ENCODE data around the gene WWP2. TPM values are rescaled to one million over a fixed set of nuclear protein-coding genes. Genes with fewer than 3 reads are reported as not detected.
"Not testable (repeated sequence)": the region's sequence is repeated elsewhere in the genome, so short reads cannot be mapped to it uniquely, and the experiment has no call there.

WWP2 gene
- total RNA-seq, 1 donor from 2014 or later, result 68.6 TPM

- DNase-seq (ENCODE audit: low spot score), result no peak
Measured at GRCh38 chr16:69942627-69943170, 180.6 kb downstream of the WWP2 start.

DNA sequence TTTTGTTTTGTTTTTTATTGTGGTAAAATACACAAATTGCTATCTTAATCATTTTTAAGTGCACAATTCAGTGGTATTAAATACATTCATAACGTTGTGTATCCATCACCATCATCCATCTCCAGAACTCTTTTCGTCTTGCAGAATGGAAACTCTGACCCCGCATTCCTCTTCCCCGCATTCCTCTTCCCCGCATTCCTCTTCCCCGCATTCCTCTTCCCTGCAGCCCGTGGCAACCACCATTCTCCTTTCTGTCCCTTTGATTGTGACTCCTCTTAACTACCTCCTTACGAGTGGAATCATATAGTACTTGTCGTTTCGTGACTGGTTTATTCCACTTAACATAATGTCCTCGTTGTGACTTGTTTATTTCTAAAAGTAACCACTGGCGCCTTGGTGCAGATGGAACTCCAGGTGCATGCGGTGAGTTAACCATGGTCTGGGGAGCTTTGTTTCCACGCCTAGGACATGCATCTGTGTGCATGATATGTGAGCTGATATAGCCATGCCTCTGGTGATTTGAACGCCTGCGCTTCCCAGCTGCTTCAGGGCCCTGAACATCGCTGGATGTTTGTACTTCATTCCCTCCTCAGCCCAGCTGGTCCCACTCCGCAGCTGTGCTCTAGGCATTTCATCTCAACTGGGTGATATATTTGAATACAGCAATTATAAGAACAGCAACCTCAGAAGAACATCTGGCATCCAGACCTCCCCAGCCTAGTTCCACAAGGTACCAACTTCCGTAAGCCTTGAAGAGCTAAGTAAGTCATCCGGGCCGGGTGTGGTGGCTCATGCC is 181.3 kb downstream of the WWP2 start:
- DNase-seq (ENCODE audit: low spot score), result not testable (repeated sequence)

DNA sequence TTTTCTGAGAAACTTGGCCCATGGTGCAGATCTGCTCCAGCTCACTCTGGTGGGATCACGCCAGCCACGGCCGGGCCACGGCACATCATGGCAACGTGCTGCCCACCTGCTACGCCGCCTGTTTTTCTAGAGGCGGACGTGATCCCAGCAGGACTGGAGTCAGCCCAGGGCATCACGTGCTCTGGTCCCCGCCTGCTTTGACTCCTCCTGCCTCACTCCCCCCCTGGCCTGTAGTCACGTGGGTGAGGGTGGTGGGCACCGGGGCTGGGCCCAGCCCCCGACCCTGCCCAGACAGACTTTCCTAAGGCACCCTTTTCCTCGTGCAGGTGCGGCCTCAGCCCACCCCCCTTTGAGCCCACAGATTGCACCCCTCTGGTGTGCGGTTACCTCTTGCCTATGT is 188.3 kb downstream of the WWP2 start:
- DNase-seq (ENCODE audit: low spot score), result not testable (repeated sequence)

DNA sequence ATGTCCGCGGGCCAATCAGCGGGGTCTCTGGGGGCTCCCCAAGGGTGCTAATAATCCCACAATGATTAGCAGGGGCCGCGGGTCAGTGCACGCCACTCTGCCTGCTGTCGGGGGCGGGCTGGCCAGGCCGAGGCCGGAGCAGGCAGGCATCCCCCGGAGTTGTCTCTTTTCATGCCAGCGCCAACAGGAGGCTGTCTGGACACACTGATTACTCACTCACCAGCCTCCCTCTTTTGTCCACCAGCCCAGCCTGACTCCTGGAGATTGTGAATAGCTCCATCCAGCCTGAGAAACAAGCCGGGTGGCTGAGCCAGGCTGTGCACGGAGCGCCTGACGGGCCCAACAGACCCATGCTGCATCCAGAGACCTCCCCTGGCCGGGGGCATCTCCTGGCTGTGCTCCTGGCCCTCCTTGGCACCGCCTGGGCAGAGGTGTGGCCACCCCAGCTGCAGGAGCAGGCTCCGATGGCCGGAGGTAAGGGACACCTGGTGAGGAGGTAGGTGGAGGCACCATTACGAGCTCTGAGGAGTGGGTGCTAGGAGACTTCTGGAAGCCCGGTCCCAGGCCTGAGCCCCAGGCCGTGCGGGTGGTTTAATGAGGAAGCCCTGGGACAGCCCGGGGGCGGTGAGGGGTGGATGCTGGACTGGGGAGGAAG is 189.0 kb downstream of the WWP2 start, which contains the start of gene CLEC18A:
CLEC18A (plus strand) TSS at position 318 of the 655 bp plus-strand sequence; CDS start at position 351, 33 bp downstream.
- not testable (repeated sequence) for DNase-seq (ENCODE audit: low spot score)

GRCh38 chr16:69951672-69952031 is 189.5 kb downstream of the WWP2 start:
- DNase-seq (ENCODE audit: low spot score), result not testable (repeated sequence)

GRCh38 chr16:69952116-69952515 is 190.0 kb downstream of the WWP2 start:
- not testable (repeated sequence) for DNase-seq (ENCODE audit: low spot score)

- DNase-seq (ENCODE audit: low spot score), result not testable (repeated sequence)
Measured at GRCh38 chr16:69952572-69953355, 190.6 kb downstream of the WWP2 start.

- not testable (repeated sequence) for DNase-seq (ENCODE audit: low spot score)
Measured at GRCh38 chr16:69954241-69954640, 192.1 kb downstream of the WWP2 start.

DNA sequence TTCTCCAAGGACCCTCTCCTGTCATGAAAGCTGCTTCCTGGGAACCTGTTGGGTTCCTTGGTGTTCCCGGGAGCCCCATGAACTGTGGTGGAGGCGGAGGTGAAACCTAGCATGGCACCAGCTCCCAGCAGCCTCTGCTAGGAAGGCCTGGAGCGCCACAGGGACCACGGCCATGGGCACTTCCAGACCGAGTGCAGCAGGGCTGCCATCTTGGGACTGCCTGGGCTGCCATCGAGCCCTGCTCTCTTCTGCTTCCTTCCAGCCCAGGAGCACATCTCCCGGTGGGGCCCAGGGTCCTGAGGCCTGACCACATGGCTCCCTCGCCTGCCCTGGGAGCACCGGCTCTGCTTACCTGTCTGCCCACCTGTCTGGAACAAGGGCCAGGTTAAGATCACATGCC is 201.2 kb downstream of the WWP2 start:
- DNase-seq (ENCODE audit: low spot score), result not testable (repeated sequence)

GRCh38 chr16:69964960-69965660 is 203.0 kb downstream of the WWP2 start:
- not testable (repeated sequence) for DNase-seq (ENCODE audit: low spot score)

DNA sequence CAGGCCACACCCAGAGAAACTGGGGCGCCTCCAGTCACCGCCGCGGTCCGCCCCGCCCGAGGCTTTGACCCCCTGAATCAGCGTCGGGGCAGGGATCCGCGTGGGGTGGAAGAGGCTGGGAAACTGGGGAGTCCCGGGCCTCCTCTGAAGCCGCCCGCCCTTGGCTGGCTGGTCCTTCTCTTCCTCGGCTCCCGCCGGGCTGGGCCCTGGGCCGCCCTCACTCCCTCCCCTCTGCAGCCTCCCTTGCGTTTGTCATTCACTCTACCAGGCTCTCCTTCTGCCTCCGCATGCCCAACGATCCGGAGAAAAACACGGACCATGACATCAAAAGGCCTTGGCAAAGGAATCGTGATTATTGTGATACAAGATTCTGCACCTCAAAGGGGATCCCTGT is 203.5 kb downstream of the WWP2 start:
- not testable (repeated sequence) for DNase-seq (ENCODE audit: low spot score)

DNA sequence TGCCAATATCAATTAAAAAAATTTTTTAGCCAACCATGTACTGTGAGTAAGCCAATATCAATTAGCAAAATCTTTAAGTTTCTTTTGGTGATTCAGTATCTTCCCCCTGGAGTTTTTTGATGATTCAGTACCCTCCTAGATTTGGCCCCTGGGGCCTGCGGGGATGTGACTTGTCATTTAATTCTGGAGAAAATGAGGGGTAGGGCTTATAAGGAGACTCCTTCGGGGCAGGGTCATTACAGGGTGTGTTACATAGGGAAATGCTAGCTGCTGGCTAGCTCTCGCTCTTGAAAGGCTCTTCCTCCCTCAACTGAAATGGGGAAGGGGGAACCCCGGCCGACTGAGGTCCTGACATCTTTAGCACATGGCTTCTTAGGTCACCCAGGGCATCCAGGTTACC is 205.6 kb downstream of the WWP2 start:
- DNase-seq (ENCODE audit: low spot score), result not testable (repeated sequence)

- not testable (repeated sequence) for DNase-seq (ENCODE audit: low spot score)
Measured at GRCh38 chr16:69968125-69968524, 206.0 kb downstream of the WWP2 start.

DNA sequence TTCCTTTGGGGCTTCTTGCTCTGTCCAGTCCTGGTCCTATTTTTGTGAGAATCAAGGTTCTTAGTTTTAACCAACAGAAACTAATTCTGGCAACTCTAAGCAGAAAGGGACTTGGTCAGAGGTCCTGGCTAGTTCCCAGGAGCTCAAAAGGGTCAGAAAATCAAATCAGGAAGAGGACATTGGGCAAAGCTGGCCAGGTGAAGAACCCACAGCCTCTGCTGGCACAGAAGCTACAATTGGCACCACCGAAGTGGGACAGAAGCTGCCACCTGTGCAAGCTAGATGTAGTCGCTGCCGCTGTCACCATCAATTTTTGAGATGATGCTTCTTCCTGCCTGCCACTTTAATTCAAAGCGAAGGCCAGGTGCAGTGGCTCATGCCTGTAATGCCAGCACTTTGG is 207.5 kb downstream of the WWP2 start:
- DNase-seq (ENCODE audit: low spot score), result not testable (repeated sequence)

DNA sequence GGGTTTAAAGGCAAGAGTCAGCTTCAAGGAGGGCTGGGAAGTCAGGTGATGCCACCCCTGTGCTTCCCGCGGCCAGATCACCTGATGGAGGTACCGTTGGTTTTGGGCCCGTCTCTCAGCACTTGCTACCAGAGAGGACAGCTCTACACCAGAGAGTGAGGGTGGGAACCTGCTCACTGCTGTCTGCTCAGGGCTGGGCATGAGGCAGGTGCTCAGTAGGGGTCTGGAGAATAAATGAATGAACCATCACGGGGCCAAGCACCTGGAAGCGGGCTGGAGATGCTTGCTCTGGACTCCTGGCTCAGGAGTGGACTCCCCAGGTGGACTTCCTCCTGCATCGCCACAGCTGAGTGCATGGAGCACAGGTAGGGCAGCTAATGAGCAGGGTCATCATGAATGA is 210.0 kb downstream of the WWP2 start:
- DNase-seq (ENCODE audit: low spot score), result not testable (repeated sequence)

DNA sequence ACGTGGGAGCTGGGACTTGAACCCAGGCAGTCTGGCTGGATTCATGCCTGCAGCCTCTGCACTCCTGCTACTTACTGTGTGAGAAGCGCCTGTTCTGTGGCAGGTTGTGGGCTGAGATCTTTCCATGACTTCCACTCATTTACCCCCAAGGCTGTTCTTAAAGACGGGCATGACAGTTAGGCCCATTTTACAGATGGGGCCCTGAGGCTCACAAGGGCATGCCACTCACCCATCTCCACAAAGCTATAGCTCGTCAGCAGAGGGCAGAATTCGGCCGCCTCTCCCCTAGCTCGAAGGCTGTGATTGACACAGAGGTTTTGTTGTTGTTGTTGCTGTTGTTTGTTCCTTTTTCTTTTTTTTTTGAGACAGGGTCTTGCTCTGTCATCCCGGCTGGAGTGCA is 210.8 kb downstream of the WWP2 start:
- not testable (repeated sequence) for DNase-seq (ENCODE audit: low spot score)

- not testable (repeated sequence) for DNase-seq (ENCODE audit: low spot score)
Measured at GRCh38 chr16:69985196-69985595, 223.1 kb downstream of the WWP2 start.

All from mucosa of gallbladder (tissue), 1 donor.